Right cardiac atrium (tissue), 5 donors: ENCODE data around the gene EFNA2. TPM values are rescaled to one million over a fixed set of nuclear protein-coding genes. Genes with fewer than 3 reads are reported as not detected.

Experiments
- ATAC-seq, 2 donors: fragments of 200-7000 bp; cut with Tn5 transposase; one replicate each; pipeline versions ENCODE4 v1.8.0 to v1.9.1; 2020; ENCODE audit warnings: moderate library complexity in 2 of 2, mild to moderate bottlenecking in 1 of 2
- DNase-seq, 3 donors: peaks; one replicate each; pipeline ENCODE4 v3.0.0-alpha.2; 2020
- H3K27ac ChIP-seq: one replicate; pipeline ENCODE4 v1.5.1; 2013; ENCODE audit warnings: mild to moderate bottlenecking, low read length, control low read depth, moderate library complexity
- H3K27me3 ChIP-seq: one replicate; pipeline ENCODE4 v1.6.1; 2013; ENCODE audit not compliant: control insufficient read depth, insufficient read depth
- H3K4me1 ChIP-seq: one replicate; pipeline ENCODE4 v1.6.1; 2013; ENCODE audit warnings: low read length; ENCODE audit not compliant: control insufficient read depth, insufficient read depth
- H3K4me3 ChIP-seq: one replicate; pipeline ENCODE4 v1.5.1; 2013; ENCODE audit warnings: low read length, control low read depth
- H3K9me3 ChIP-seq: one replicate; pipeline ENCODE4 v1.6.1; 2013; ENCODE audit warnings: low read length; ENCODE audit not compliant: control insufficient read depth
- WGBS: extraction: QIAGEN DNeasy Blood & Tissue Kit; methylation state at CpG from one replicate; pipeline ENCODE4 v1.1.7; 2013; 5-methylcytosine and 5-hydroxymethylcytosine counted together
- intact Hi-C, 4 donors: fragments of 100-400 bp; cut with DNase I; formaldehyde crosslinking; loops; one replicate each; pipeline versions ENCODE4 v1.11.0 to v1.14.0; 2022 to 2023
- polyA plus RNA-seq: library from polyadenylated mRNA; stranded (reverse); fragments of 200-250 nt; gene quantifications from one replicate; pipeline ENCODE4 v1.2.3, GENCODE V29; 2013
- total RNA-seq, 4 donors: library from RNA; stranded (reverse); fragmentation: NEBNext Ultra II Directional; extraction: Animal tissue kit (Norgen Biotek cat#: 25700); gene quantifications; one replicate each; pipeline ENCODE4 v1.2.1, GENCODE V29; 2021
- donor health status: healthy with polysubstance abuse.
- donor health status: DM: no; HTN: yes; CAD: no.
- donor health status: DM: no; HTN: no; CAD: no.
- donor health status: DM: no; HTN: yes; CAD: no; lungs with severe emphysema.
- donor health status: DM: yes; HTN: yes; CAD: no.

Gene EFNA2
- total and polyA plus RNA-seq, 5 donors = not detected

DNA sequence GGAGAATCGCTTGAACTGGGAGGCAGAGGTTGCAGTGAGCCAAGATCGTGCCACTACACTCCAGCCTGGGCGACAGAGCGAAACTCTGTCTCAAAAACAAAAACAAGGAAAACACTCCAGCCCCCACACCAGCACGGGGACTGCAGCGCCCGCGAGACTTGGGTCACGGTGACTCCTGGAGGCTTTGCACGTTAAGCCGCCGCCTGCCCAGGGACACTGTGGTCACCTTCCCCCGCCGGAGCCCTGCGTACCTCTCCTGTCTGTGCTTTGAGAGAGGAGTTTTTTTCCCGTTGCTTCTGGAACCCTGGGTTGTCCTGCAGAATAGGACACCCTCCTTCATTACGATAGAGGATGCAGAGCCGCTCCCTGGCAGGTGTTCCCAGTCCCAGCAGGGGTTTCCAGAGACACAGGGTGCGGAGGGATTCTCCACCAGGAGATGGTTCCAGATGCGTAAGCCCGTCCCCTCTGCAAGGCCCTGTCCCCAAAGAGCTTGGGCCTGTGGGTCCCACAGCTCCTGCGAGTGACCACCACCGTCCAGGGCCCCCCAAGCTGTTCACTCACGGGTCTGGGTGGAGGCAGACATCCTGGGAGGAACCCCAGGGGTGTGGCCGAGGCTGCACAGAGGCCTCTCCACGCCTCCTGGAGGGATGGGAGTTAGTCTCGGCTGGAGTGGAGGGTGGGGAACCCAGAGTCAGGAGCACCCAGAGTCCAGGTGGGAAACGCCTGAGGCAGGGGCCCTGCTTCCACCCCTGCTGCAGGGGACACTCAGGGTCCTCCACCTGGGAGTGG is 55.2 kb downstream of the EFNA2 start:
- intact Hi-C loops = no loop called here
- no peak for DNase-seq
- Histone ChIP-seq H3K27me3 (no peaks in the 10 kb centered on the region), H3K9me3 (no peaks in the 10 kb centered on the region), H3K4me1 (no peaks in the 10 kb centered on the region), H3K27ac (no peak overlapping the region), H3K4me3 (no peak overlapping the region)
- peak; percentile 24 to 29 for ATAC-seq
- 83% methylated on average over 28 of the region's 28 CpGs for WGBS

DNA sequence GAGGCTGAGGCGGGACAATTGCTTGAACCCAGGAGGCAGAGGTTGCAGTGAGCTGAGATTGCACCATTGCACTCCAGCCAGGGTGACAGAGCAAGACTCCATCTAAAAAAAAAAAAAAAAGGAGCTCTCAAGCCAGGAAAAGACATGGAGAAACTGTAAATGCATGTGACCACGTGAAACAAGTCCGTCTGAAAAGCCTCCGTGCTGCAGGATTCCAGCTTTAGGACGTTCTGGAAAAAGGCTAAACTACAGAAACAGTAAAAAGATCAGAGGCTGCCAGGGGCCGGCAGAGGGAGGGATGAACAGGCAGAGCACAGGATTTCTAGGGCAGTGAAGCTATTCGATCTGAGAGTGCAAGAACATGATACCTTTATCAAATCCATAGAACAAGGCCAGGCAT is 57.4 kb downstream of the EFNA2 start:
- no peak overlapping the region for H3K4me3 ChIP-seq
- WGBS = 31% methylated on average over 7 of the region's 7 CpGs
- DNase-seq = no peak
- H3K4me1 ChIP-seq = no peaks in the 10 kb centered on the region
- intact Hi-C loops = no loop called here
- no peak overlapping the region for H3K27ac ChIP-seq
- ATAC-seq = no peak
- H3K27me3 ChIP-seq = no peaks in the 10 kb centered on the region
- no peaks in the 10 kb centered on the region for H3K9me3 ChIP-seq

DNA sequence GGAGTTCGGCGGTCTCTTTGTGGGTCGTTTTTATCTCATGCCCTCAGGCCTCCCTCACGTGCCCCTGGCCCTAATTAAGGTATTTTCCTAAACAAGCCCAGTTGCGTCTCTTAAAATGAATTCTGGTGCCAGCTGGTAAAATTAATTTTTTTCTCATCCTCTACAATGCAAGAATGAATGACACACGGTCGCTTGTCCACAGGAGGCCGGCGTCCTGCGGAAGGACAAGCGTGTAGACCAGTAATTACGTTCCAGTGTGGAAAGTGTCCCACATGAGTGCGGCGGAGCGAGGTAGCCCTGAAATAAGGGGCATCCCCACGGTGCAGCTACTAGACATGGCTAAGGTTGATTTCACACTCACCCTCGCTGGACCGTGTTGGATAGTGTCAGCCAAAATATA is 63.5 kb downstream of the EFNA2 start:
- H3K27ac ChIP-seq = no peak overlapping the region
- no peaks in the 10 kb centered on the region for H3K27me3 ChIP-seq
- no peaks in the 10 kb centered on the region for H3K4me1 ChIP-seq
- no peaks in the 10 kb centered on the region for H3K9me3 ChIP-seq
- intact Hi-C loops = no loop called here
- WGBS = 88% methylated on average over 18 of the region's 18 CpGs
- no peak overlapping the region for H3K4me3 ChIP-seq
- ATAC-seq (no peak), DNase-seq (no peak)

DNA sequence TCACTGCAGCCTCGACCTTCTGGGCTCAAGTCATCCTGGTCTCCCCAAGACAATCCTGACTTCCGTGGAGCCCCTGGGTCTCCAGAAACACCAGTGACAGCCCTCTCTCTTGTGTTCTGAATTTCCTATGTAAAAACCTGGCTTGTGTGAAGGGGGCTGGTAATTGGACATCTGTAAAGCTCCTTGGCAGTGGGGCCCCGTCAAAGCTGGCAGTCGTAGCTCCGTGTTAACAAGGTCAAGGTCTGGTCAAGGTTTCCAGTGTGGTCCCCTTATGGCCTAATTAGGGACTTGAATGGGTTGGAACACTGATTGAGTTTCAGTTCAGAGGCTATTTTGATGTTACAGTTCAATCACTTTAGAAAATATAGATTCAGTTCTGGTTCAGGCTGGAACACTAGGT is 65.2 kb downstream of the EFNA2 start:
- no peaks in the 10 kb centered on the region for H3K9me3 ChIP-seq
- intact Hi-C loops = loop anchor here in 2 of 4 donors (10.0 kb wide), 1 partner anchor 66 kb away; the partner anchor contains the start of gene EFNA2 (in 2 of the 2)
- no peaks in the 10 kb centered on the region for H3K27me3 ChIP-seq
- DNase-seq (no peak), ATAC-seq (no peak)
- 47% methylated on average over 5 of the region's 5 CpGs for WGBS
- H3K4me3 ChIP-seq = no peak overlapping the region
- H3K4me1 ChIP-seq = no peaks in the 10 kb centered on the region
- no peak overlapping the region for H3K27ac ChIP-seq

Other genes starting within 250 kb of the EFNA2 start
- gene ABCA7, start 245.8 kb upstream of the EFNA2 start, total RNA-seq = 10 to 100 TPM in 1 of 4 donors, 1 to 10 TPM in 3; 7.3 to 10.4 (median 8.7) TPM
- gene ABCA7, start 245.8 kb upstream of the EFNA2 start, polyA plus RNA-seq = 9.1 TPM
- 10 to 100 TPM in 1 of 4 donors, 1 to 10 TPM in 3; 7.7 to 10.4 (median 9.2) TPM for gene ARHGAP45, start 218.7 kb upstream of the EFNA2 start, total RNA-seq
- 5.9 TPM for gene ARHGAP45, start 218.7 kb upstream of the EFNA2 start, polyA plus RNA-seq
- gene POLR2E, start 190.5 kb upstream of the EFNA2 start, total RNA-seq = 100 to 1,000 TPM; 110 to 145 (median 131) TPM
- 179 TPM for gene POLR2E, start 190.5 kb upstream of the EFNA2 start, polyA plus RNA-seq
- 100 to 1,000 TPM; 300 to 374 (median 359) TPM for gene GPX4, start 181.9 kb upstream of the EFNA2 start, total RNA-seq
- gene GPX4, start 181.9 kb upstream of the EFNA2 start, polyA plus RNA-seq = 713 TPM
- 10 to 100 TPM; 18.0 to 44.5 (median 20.5) TPM for gene SBNO2, start 111.6 kb upstream of the EFNA2 start, total RNA-seq
- gene SBNO2, start 111.6 kb upstream of the EFNA2 start, polyA plus RNA-seq = 13.4 TPM
- gene STK11, start 80.1 kb upstream of the EFNA2 start, total RNA-seq = 10 to 100 TPM; 56.9 to 62.0 (median 57.7) TPM
- gene STK11, start 80.1 kb upstream of the EFNA2 start, polyA plus RNA-seq = 64.5 TPM
- gene CBARP, start 47.9 kb upstream of the EFNA2 start, total RNA-seq = 1 to 10 TPM in 3 of 4 donors, under 1 TPM in 1; 0.89 to 2.2 (median 1.5) TPM
- 0.97 TPM for gene CBARP, start 47.9 kb upstream of the EFNA2 start, polyA plus RNA-seq
- 100 to 1,000 TPM; 490 to 706 (median 622) TPM for gene ATP5F1D, start 44.1 kb upstream of the EFNA2 start, total RNA-seq
- gene ATP5F1D, start 44.1 kb upstream of the EFNA2 start, polyA plus RNA-seq = 660 TPM
- 100 to 1,000 TPM in 1 of 4 donors, 10 to 100 TPM in 3; 50.2 to 123 (median 62.4) TPM for gene MIDN, start 37.3 kb upstream of the EFNA2 start, total RNA-seq
- 45.6 TPM for gene MIDN, start 37.3 kb upstream of the EFNA2 start, polyA plus RNA-seq
- gene CIRBP, start 16.5 kb upstream of the EFNA2 start, total RNA-seq = 100 to 1,000 TPM; 288 to 417 (median 333) TPM
- 370 TPM for gene CIRBP, start 16.5 kb upstream of the EFNA2 start, polyA plus RNA-seq
- gene FAM174C, start 10.3 kb upstream of the EFNA2 start, total RNA-seq = 10 to 100 TPM; 15.9 to 18.1 (median 17.0) TPM
- 25.3 TPM for gene FAM174C, start 10.3 kb upstream of the EFNA2 start, polyA plus RNA-seq
- 100 to 1,000 TPM; 209 to 294 (median 259) TPM for gene NDUFS7, start 98.0 kb downstream of the EFNA2 start, total RNA-seq
- 437 TPM for gene NDUFS7, start 98.0 kb downstream of the EFNA2 start, polyA plus RNA-seq
- 10 to 100 TPM; 49.2 to 76.2 (median 66.4) TPM for gene GAMT, start 115.7 kb downstream of the EFNA2 start, total RNA-seq
- 124 TPM for gene GAMT, start 115.7 kb downstream of the EFNA2 start, polyA plus RNA-seq
- 10 to 100 TPM; 78.7 to 92.1 (median 85.0) TPM for gene DAZAP1, start 121.7 kb downstream of the EFNA2 start, total RNA-seq
- 65.3 TPM for gene DAZAP1, start 121.7 kb downstream of the EFNA2 start, polyA plus RNA-seq
- 100 to 1,000 TPM; 635 to 772 (median 696) TPM for gene RPS15, start 152.5 kb downstream of the EFNA2 start, total RNA-seq
- 1,857 TPM for gene RPS15, start 152.5 kb downstream of the EFNA2 start, polyA plus RNA-seq
- gene APC2, start 164.2 kb downstream of the EFNA2 start, total RNA-seq = under 1 TPM; 0.45 to 0.88 (median 0.68) TPM
- 0.61 TPM for gene APC2, start 164.2 kb downstream of the EFNA2 start, polyA plus RNA-seq
- gene C19orf25, start 193.3 kb downstream of the EFNA2 start, total RNA-seq = 10 to 100 TPM; 14.4 to 19.2 (median 18.1) TPM
- 23.6 TPM for gene C19orf25, start 193.3 kb downstream of the EFNA2 start, polyA plus RNA-seq
- 1 to 10 TPM in 3 of 4 donors, under 1 TPM in 1; 0.33 to 2.4 (median 1.4) TPM for gene PCSK4, start 204.5 kb downstream of the EFNA2 start, total RNA-seq
- gene PCSK4, start 204.5 kb downstream of the EFNA2 start, polyA plus RNA-seq = 1.7 TPM
- gene REEP6, start 205.3 kb downstream of the EFNA2 start, total RNA-seq = 1 to 10 TPM; 1.1 to 1.8 (median 1.4) TPM
- 7.5 TPM for gene REEP6, start 205.3 kb downstream of the EFNA2 start, polyA plus RNA-seq
- 10 to 100 TPM; 13.6 to 23.7 (median 19.7) TPM for gene ADAMTSL5, start 227.1 kb downstream of the EFNA2 start, total RNA-seq
- gene ADAMTSL5, start 227.1 kb downstream of the EFNA2 start, polyA plus RNA-seq = 10.9 TPM
- gene PLK5, start 238.2 kb downstream of the EFNA2 start, total RNA-seq = not detected
- gene PLK5, start 238.2 kb downstream of the EFNA2 start, polyA plus RNA-seq = 0.11 TPM